NCI-H187 (cell line): ENCODE results near the gene SNX10.

ENCODE experiments used
- DNase-seq, 2 experiments: peaks; one replicate each; lab custom pipeline; 2025; lab: John Stamatoyannopoulos, UW

The SNX10 gene

GRCh38 chr7:26404189-26404996 is 112.7 kb downstream of the SNX10 start:
- DNase-seq = no peak

- no peak for DNase-seq
Observed at GRCh38 chr7:26406433-26406832, 114.8 kb downstream of the SNX10 start.

DNA sequence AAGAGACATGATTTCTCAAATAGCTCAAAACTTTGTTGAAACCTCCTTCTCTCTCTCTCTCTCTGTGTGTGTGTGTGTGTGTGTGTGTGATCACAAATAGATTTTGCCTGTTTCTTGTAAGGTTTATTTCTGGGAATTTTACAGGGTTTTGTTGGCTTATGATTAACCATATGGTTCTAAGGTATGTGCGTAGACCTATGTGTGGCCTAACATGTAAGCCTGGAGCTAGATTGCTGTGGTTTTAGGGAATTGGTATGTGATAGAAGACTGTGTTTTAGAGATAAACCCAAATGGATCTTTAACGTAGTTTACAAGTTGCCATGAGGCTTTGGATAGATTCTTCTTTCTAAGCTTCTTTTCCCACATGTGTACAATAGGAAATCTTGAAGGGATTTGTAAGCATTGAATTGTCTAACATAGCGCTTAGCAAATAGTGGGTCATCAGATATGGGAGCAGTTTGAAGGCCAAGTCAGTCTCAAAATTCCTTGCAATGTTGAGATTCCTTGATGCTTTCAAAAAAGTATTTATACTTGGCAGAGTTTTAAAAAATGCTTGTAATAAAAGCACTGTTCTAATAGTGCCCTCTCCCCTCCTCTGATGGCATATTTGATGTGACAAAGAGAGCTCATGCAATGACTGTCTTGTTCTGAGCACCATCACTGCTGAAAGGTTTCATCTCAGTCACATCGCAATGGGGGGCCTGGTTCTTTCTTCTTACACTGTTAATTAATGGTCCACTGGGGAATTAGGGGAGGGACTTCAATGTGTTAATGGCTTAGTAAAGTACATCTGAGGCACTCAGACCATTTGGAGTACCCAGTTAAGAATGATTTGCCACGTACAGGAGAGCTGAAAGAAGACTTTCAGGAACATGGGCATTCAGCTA is 118.2 kb downstream of the SNX10 start:
- peak; percentile 91 to 92 for DNase-seq

- DNase-seq = peak; percentile 34 to 85
Observed at GRCh38 chr7:26413007-26413691, 121.5 kb downstream of the SNX10 start.

GRCh38 chr7:26416004-26416403 is 124.3 kb downstream of the SNX10 start:
- no peak for DNase-seq

DNA sequence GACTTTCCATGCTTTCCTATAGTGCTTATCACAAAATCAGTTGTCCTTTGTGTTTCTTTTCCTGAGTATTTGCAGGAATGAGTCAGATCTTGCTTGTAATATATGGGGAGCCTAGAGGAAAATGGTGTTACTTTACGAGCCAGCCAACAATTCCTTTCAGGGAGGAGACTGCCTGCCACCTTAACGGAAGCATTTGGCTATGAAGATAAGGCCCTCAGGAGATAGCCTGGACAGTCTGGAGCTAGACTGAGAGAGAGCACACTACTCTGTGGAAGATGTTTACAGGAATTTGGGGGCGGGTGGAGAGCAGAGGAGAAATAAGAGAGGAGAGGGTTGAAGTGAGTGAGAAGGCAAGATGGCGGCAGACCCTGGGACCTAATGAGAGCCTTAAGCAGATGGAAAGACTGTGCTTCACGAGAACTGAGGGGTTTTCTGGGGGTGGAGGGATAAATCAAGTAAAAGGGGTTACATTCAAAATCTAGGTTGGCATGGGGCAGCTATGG is 126.3 kb downstream of the SNX10 start:
- DNase-seq = no peak

DNA sequence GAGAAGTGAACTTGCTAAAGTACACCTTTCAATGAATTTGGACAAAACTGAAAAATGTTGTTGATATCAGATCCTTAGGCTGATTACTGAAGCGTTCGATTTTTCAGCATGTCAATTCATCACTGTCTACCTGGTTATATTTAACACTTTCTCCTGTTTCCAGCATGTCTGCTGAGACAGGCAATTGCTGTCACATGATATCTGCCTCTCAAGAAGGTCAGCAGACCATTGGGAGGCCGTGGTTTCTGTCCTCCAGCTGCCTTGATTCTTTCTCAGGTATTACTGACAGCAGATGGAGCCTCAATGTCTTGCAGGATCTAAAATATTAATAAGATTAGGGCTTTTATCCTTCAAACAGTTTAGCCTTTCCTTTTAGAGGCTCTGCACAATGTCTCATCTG is 127.5 kb downstream of the SNX10 start:
- DNase-seq = peak in 1 of 2 experiments; percentile 59

DNA sequence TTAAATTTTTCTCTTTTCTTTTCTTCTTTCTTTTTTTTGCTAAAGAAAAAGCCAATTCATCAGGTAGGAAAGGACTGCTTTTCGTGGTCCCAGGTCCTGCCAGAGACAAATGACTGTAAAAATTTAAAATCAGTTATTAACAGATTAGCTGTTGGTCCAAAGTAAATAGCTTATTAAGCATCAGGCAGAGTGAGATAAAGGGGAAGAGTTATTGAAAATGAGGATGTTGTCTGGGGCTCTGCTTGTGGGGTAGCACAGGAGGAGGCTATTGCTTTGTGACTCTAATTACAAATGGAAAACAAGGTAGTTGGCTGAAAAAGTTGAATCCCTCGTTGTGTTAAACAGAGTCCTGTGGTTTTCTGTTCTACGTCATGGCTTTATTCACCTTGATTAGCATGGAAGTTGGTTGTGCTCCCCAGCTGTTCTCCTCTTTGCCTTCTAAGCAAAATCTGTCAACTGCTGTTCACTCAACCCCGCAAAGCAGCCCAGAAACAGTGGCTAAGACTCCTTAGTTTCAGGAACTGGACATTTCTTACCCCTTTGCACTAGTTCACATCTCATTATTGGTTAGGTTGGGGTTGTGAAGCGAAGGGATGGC is 128.9 kb downstream of the SNX10 start:
- DNase-seq = no peak

DNA sequence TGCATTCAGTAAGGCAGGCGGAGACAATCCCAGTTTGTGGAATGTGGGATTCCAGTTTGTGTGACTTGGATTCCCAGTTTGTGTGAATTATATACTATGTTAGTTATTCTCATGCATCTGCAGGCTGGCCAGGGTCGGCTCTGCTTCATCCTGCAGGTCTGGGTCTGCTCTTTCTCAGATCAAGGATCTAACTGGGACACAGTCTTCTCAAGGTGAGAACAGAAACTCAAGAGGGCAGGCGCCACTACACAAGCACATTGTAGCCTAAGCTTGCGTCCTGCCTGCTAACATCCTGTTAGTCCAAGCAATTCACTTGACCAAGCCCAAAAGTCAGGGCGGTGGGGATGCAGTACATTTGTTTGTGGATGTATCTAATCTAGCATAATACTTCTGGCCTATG is 131.1 kb downstream of the SNX10 start:
- DNase-seq = no peak

- DNase-seq = no peak
Observed at GRCh38 chr7:26423436-26423835, 131.8 kb downstream of the SNX10 start.
